CD4-positive, alpha-beta T cell treated with Interleukin-1 beta for 1 hour (primary cell): ENCODE measurements around the gene GRXCR2.

Experiments used
- DNase-seq, 2 donors: peaks; one replicate each; pipeline ENCODE4 v3.0.0-alpha.2; 2020 to 2022

GRXCR2 gene

DNA sequence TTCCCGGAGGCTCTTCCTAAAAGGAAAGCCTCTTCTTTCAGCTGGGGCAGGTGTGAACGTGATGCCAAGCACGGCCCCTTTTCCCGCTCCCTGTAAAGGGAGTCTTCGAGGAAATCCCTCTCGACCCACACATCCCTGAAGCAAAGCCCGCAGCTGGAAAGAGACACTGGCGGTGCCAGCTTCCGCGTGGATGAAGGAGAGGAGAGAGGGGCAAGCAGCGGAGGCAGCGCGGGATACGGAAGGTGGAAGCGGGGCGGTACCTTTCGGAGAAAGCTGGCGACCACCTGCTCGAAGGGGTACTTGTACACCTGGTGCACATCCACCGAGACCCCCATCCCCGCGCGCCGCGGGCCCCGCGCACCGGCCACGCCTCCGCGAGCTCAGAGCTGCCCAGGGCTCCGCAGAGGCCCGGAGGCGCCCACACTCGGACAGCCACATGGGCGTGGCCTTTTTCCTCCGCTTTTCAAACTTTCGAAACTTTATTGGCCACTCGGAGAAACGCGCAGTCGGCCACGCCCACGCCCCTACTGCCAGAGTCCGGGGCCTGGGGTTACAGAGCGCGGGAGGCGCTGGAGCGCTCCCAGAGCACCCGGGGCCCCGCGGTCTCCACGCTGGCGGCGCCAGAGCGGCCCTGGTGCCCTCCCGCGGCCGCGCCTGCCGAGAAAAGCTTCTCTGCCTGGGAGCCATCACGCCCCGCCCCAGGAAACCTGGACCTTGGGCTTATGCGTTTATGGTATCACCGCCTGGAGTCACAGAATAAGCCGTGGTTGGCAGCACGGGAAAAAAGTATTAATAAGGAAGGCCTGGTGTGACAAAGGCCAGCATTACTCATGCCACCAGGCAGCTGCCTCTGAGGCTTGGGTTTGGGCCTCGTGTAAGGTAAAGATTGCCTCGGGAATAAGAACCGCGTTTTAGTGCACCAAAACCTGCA lies 37.6 kb downstream of the GRXCR2 start, which contains the start of gene PRELID2:
TSS of gene PRELID2 (minus strand) at position 426 of the 931 bp plus-strand sequence. CDS start at position 335, 91 bp downstream.
- DNase-seq = peak; percentile 59 to 63

DNA sequence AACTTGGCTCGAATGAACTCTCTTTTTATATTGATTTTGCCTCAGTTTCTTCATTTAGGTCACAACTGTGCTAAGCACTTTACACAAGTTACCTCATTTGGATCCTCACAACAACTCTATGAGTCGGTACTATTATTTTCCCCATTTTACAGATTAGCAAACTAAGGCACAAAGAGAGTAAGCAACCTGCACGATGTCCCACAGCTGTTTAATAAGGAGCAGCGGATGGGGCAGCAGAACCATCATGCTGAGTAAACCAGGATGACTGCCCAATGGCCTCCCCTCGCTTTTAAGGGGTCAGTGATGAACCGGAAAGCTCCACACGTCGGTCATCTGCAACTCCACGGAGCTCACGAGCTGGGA lies 38.3 kb downstream of the GRXCR2 start:
- DNase-seq = no peak

- no peak for DNase-seq
Observed at GRCh38 chr5:145833631-145834200, 39.1 kb downstream of the GRXCR2 start.

- no peak for DNase-seq
Observed at GRCh38 chr5:145830594-145830993, 42.2 kb downstream of the GRXCR2 start.

DNA sequence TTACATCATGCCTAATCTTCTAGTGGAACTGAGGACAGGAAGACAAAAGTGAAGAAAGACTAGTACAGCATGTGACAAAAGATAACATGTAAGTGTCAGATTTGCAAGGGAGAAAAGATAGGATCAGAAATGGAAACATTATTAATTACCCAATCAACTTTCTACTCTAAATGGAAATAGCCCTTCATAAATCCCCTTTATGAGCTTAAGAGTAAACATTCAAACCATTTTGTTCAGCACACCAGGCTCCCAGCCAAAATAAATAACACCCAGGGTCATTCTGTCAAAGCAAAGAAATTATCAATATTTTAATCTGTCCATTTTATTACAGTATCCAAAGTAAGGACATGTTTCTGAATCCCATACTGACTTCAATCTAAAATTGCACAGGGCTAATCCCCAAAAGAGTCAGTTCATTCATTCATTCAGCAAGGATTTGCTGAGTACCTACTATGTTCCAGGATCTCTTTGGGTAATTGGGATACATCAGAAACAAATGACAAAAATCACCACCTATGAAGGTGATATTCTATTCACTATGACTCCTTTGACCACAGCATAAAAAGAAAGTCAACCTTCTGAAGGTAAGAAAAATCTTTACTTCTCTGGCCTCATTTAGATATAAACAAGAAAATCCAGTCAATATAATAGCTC lies 43.0 kb downstream of the GRXCR2 start:
- DNase-seq = no peak

DNA sequence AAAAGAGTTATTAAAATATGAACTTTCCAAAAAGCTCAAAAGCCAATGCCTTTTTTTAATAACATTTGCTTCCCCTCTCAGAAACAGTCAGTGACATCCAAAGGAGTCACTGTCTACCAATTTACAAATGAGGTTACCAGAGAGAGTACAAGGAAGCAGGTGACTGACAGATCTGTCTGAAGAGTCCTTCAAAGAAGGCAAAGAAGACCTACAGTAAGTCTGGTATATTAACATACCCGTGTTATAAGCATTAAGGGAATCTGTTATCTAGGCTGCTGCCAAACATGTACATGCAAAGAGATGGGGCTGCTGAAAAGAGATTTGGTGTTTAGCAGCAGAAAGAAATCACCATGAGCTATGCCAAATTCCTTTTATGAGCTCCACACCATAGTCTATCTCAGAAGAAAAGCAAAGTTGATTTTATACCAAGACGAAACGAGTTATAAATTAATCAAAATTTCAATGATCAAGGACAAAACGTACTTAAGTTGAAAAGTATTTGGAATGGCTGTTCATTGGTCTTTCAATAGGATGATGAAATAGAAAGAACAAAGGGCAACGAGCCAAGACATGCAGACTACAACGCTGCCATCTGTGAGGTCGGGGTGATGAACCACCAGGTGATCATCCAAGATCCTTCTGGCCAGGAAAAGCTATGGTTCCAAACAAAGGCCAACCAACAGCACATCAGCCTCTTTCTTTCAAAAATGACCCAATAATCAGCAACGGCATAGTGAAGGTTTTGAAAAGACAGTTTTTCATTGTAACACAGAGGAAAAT lies 45.7 kb downstream of the GRXCR2 start:
- DNase-seq = no peak

DNA sequence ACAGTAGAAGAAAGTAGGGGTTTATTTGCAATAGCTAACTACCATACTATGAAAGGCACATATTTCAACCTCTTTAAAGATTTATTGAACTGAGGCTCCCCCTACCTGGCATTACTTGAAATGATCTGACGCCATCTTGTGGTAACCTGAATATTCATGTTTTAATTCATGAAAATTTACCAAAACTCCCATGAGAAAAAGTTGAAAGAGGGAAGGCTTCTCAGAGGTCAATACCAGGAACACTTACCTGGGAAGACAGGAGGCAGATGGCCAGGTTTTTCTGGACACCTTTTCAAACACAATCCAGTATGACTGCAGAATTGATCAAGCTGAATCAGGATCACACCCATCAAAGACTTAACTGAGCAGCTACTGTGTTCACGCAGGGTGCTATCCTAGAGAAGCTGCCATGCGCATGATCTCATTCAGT lies 47.0 kb downstream of the GRXCR2 start:
- peak in 1 of 2 donors; percentile 31 for DNase-seq

- no peak for DNase-seq
Observed at GRCh38 chr5:145824040-145824439, 48.8 kb downstream of the GRXCR2 start.

DNA sequence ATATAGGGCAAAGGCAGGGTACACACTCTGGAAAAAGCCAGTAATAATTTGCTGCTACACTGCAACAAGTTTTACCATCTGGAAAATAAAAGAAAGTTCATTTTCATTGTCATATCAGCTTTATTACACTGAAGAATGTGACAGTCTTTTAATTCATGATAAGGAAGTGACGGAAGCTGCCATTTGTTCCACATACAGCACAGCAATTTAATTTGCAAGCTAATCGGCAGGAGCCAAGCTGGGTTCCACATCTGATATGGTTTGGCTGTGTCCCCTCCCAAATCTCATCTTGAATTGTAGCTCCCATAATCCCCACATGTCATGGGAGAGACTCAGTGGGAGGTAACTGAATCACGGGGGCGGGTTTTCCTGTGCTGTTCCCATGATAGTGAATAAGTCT lies 54.2 kb downstream of the GRXCR2 start:
- DNase-seq = no peak

DNA sequence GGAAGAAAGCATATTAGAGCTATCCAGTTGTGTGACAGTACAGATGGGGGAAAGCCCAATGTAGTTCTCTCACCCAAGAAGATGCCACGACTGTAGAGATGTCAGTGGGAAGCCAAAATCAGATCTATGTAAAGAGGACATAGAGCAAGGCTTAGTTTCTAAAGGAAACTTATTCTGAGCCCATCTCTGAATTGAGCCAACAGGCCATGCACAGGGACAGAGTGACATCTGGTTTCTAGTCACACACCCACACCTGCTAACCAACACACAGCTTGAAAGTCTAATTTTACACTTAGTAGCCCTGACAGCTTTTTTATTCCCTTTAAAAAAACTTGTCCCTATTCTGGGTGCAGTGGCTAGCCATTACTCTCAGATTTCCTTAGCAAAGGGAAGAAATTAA lies 59.9 kb downstream of the GRXCR2 start:
- DNase-seq = no peak

GRCh38 chr5:145811834-145812625 lies 60.8 kb downstream of the GRXCR2 start:
- DNase-seq = no peak
